ENCODE data around the gene TMEM181. TPM values are rescaled to one million over a fixed set of nuclear protein-coding genes. Genes with fewer than 3 reads are reported as not detected.

The TMEM181 gene
- total and polyA plus RNA-seq, 2 donors (not counting 1 experiment from before 2014, with no cell fraction given): 2.8 to 9.3 TPM

DNA sequence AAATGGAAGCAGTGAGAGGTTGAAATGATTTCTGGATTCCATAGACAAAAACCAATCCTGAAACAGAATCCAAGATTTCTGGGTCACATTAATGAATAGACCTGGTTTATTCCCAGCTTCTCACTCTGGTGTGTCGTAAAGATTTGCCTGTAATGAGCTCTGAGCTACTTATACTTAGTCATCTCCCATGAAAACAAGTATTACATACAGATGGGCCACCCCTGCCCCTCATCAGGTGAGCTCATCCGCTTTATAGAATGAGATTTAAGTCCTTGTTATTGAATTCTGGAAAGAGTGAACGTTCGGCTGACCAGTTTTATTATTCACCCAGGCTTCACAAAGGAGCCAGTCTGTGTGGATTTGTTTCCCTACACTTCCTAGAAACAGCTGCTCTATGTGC, 47.1 kb upstream of the TMEM181 start:
- intact Hi-C loops (cut with micrococcal nuclease): no loop called here
- TF ChIP-seq EZH2 (IDR thresholded peaks at IDR 0.05; ENCODE audit: borderline replicate concordance, insufficient read depth, low read depth, low read length, poor library complexity, severe bottlenecking): no peak
- TF ChIP-seq, protein P1, sequence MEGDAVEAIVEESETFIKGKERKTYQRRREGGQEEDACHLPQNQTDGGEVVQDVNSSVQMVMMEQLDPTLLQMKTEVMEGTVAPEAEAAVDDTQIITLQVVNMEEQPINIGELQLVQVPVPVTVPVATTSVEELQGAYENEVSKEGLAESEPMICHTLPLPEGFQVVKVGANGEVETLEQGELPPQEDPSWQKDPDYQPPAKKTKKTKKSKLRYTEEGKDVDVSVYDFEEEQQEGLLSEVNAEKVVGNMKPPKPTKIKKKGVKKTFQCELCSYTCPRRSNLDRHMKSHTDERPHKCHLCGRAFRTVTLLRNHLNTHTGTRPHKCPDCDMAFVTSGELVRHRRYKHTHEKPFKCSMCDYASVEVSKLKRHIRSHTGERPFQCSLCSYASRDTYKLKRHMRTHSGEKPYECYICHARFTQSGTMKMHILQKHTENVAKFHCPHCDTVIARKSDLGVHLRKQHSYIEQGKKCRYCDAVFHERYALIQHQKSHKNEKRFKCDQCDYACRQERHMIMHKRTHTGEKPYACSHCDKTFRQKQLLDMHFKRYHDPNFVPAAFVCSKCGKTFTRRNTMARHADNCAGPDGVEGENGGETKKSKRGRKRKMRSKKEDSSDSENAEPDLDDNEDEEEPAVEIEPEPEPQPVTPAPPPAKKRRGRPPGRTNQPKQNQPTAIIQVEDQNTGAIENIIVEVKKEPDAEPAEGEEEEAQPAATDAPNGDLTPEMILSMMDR (IDR thresholded peaks at IDR 0.05): no peak
- Histone ChIP-seq H4K20me1 (ENCODE audit: control insufficient read depth, insufficient read depth, low read length, poor library complexity, severe bottlenecking) (no peaks in the 10 kb centered on the region), H3K4me3 (ENCODE audit: control extremely low read depth in 1 of 5, extremely low read depth in 1 of 5, insufficient read depth in 1 of 5, low read depth in 2 of 5, low read length in 4 of 5) (no peak overlapping the region), H2AFZ (ENCODE audit: insufficient read depth, low read depth, low read length, poor library complexity, severe bottlenecking) (no peak overlapping the region), H3K4me2 (replicated peaks; ENCODE audit: low read depth, low read length, poor library complexity, severe bottlenecking) (no peak overlapping the region), H3K9ac (ENCODE audit: low read length) (no peak overlapping the region), H3K79me2 (ENCODE audit: control insufficient read depth, insufficient read depth, low read length) (no peaks in the 10 kb centered on the region), H3K4me1 (ENCODE audit: control insufficient read depth in 2 of 2, insufficient read depth in 2 of 2, low read length in 2 of 2) (peaks cover 4 to 7% of the 10 kb centered on the region in 2 donors), H3K27me3 (replicated peaks in 1 of 4; ENCODE audit: control extremely low read depth in 1 of 4, control insufficient read depth in 3 of 4, insufficient read depth in 4 of 4, low read length in 3 of 4) (peaks cover 0 to 13% (median 6%) of the 10 kb centered on the region in 4 experiments), H3K36me3 (replicated peaks in 1 of 2; ENCODE audit: control extremely low read depth in 1 of 2, control insufficient read depth in 1 of 2, extremely low read depth in 1 of 2, insufficient read depth in 2 of 2, low read length in 1 of 2) (no peaks in the 10 kb centered on the region), H3K27ac (ENCODE audit: low read length in 2 of 2) (no peak overlapping the region), H3K9me3 (ENCODE audit: control extremely low read depth in 1 of 3, control insufficient read depth in 2 of 3, insufficient read depth in 1 of 3, low read length in 2 of 3) (no peaks in the 10 kb centered on the region)
- H3K9me3 Mint-ChIP-seq (ENCODE audit: insufficient read depth): no peaks in the 10 kb centered on the region
- POLR2A ChIA-PET: interaction anchor here (0.6 kb wide), 1 partner anchor 138 kb away, joined by 3 read pairs; no protein-coding TSS in a partner anchor
- H3K4me1 Mint-ChIP-seq: peaks cover 3% of the 10 kb centered on the region
- DNase-seq (no peak), ATAC-seq (ENCODE audit: low read depth) (no peak)
- H3K27me3 Mint-ChIP-seq: peaks cover 4% of the 10 kb centered on the region
- H3K27ac Mint-ChIP-seq: no peak overlapping the region
- no CpG with 5 or more reads among the region's 4 CpGs for WGBS (ENCODE audit: insufficient coverage)
- CTCF ChIA-PET: interaction anchor here (0.7 to 1.6 kb wide), 2 partner anchors 9 to 292 kb away, joined by 3 to 5 read pairs; no protein-coding TSS in a partner anchor
- no peak overlapping the region for H3K4me3 Mint-ChIP-seq

DNA sequence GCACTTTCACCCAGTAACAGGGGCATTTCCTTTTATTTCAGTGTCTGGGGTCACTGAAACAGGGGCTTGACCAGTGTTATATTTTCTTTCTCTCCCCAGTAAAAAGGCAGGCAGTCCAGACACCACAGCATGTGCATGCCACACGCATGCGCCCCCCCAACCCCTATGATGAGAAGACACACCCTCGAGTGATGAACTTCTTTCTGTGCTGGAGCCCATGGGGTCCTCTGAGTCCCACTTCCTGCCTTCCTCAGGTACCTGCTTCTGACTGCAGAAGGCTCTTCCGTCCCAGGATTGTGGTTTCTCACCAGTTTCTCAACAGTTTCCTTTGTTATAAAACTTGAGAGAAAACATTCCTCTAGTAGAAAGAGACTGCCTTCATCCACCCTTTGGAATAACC, 45.7 kb upstream of the TMEM181 start:
- CTCF ChIA-PET: interaction anchor here (1.6 kb wide), 1 partner anchor 293 kb away, joined by 5 read pairs; no protein-coding TSS in a partner anchor
- Histone ChIP-seq H2AFZ (ENCODE audit: insufficient read depth, low read depth, low read length, poor library complexity, severe bottlenecking) (no peak overlapping the region), H3K4me3 (ENCODE audit: control extremely low read depth in 1 of 5, extremely low read depth in 1 of 5, insufficient read depth in 1 of 5, low read depth in 2 of 5, low read length in 4 of 5) (no peak overlapping the region), H3K9ac (ENCODE audit: low read length) (no peak overlapping the region), H3K36me3 (replicated peaks in 1 of 2; ENCODE audit: control extremely low read depth in 1 of 2, control insufficient read depth in 1 of 2, extremely low read depth in 1 of 2, insufficient read depth in 2 of 2, low read length in 1 of 2) (no peaks in the 10 kb centered on the region), H3K9me3 (ENCODE audit: control extremely low read depth in 1 of 3, control insufficient read depth in 2 of 3, insufficient read depth in 1 of 3, low read length in 2 of 3) (no peaks in the 10 kb centered on the region), H3K27me3 (replicated peaks in 1 of 4; ENCODE audit: control extremely low read depth in 1 of 4, control insufficient read depth in 3 of 4, insufficient read depth in 4 of 4, low read length in 3 of 4) (peaks cover 0 to 19% (median 11%) of the 10 kb centered on the region in 4 experiments), H3K27ac (ENCODE audit: low read length in 2 of 2) (no peak overlapping the region), H4K20me1 (ENCODE audit: control insufficient read depth, insufficient read depth, low read length, poor library complexity, severe bottlenecking) (no peaks in the 10 kb centered on the region), H3K79me2 (ENCODE audit: control insufficient read depth, insufficient read depth, low read length) (no peaks in the 10 kb centered on the region), H3K4me2 (replicated peaks; ENCODE audit: low read depth, low read length, poor library complexity, severe bottlenecking) (no peak overlapping the region), H3K4me1 (ENCODE audit: control insufficient read depth in 2 of 2, insufficient read depth in 2 of 2, low read length in 2 of 2) (peaks cover 12 to 19% of the 10 kb centered on the region in 2 donors)
- WGBS (ENCODE audit: insufficient coverage): 34% methylated on average over 3 of the region's 4 CpGs
- peaks cover 15% of the 10 kb centered on the region for H3K27me3 Mint-ChIP-seq
- H3K9me3 Mint-ChIP-seq (ENCODE audit: insufficient read depth): no peaks in the 10 kb centered on the region
- intact Hi-C loops (cut with micrococcal nuclease): no loop called here
- H3K4me3 Mint-ChIP-seq: no peak overlapping the region
- TF ChIP-seq, protein P1 (IDR thresholded peaks at IDR 0.05): no peak
- TF ChIP-seq EZH2 (IDR thresholded peaks at IDR 0.05; ENCODE audit: borderline replicate concordance, insufficient read depth, low read depth, low read length, poor library complexity, severe bottlenecking): no peak
- POLR2A ChIA-PET: no interaction called here
- H3K27ac Mint-ChIP-seq: no peak overlapping the region
- ATAC-seq (ENCODE audit: low read depth) (no peak), DNase-seq (no peak)
- H3K4me1 Mint-ChIP-seq: peaks cover 12% of the 10 kb centered on the region
